Panc1 (cell line): Measurements from ENCODE around the gene LIPN. TPM values are rescaled to one million over a fixed set of nuclear protein-coding genes. Genes with fewer than 3 reads are reported as not detected.

Source experiments
- ATAC-seq: fragments of 200-7000 bp; cut with Tn5 transposase; 2 replicates; pipeline ENCODE4 v1.9.1; 2020; ENCODE audit warnings: mild to moderate bottlenecking, moderate library complexity
- BruUV-seq: library from RNA; stranded (reverse); fragments of 400-500 nt; replicated peaks from 2 replicates; lab custom pipeline; 2021; lab: Mats Ljungman, UMichigan
- CTCF ChIA-PET: fragments of 300-600 bp; sonication (Branson Sonifier 250); formaldehyde crosslinking; loops from one replicate; lab custom pipeline; 2022; ENCODE audit warnings: antibody characterized with exemption; lab: Charles Lee
- POLR2A ChIA-PET: fragments of 300-600 bp; sonication (Branson Sonifier 250); formaldehyde crosslinking; loops from one replicate; lab custom pipeline; 2022; ENCODE audit warnings: antibody characterized with exemption; lab: Charles Lee
- DNase-seq: peaks from one replicate; pipeline ENCODE4 v3.0.0-alpha.2; 2010; ENCODE audit warnings: low read depth, low spot score
- H3K27ac ChIP-seq: 2 replicates; pipeline ENCODE4 v1.5.1; 2011; ENCODE audit warnings: mild to moderate bottlenecking, low read length, inconsistent platforms
- H3K27me3 ChIP-seq: fragments of 200-500 bp; sonication (Bioruptor generic); 2 replicates; pipeline ENCODE4 v1.6.0; 2014; ENCODE audit warnings: low read length, inconsistent platforms; ENCODE audit not compliant: control insufficient read depth, insufficient read depth
- H3K36me3 ChIP-seq: fragments of 200-500 bp; sonication (Bioruptor generic); 2 replicates; pipeline ENCODE4 v1.5.1; 2014; ENCODE audit warnings: inconsistent platforms, mild to moderate bottlenecking, low read length, moderate library complexity; ENCODE audit not compliant: control insufficient read depth, insufficient read depth
- H3K4me1 ChIP-seq: 2 replicates; pipeline ENCODE4 v1.5.1; 2011; ENCODE audit warnings: inconsistent platforms, mild to moderate bottlenecking, low read length, moderate library complexity; ENCODE audit not compliant: control insufficient read depth, insufficient read depth
- H3K4me3 ChIP-seq, 2 experiments: 2 replicates each; pipeline ENCODE4 v1.5.1; 2011 to 2012; ENCODE audit warnings: low read depth in 2 of 2, low read length in 2 of 2, mild to moderate bottlenecking in 2 of 2, inconsistent platforms in 1 of 2, moderate library complexity in 1 of 2
- H3K9me3 ChIP-seq: fragments of 200-500 bp; sonication (Bioruptor generic); 2 replicates; pipeline ENCODE4 v1.5.1; 2014; ENCODE audit warnings: low read depth, mild to moderate bottlenecking, inconsistent platforms, low read length, moderate library complexity; ENCODE audit not compliant: control insufficient read depth, insufficient read depth
- POLR2AphosphoS5 ChIP-seq: IDR thresholded peaks from 2 replicates; pipeline ENCODE4 v1.6.1; 2012; ENCODE audit warnings: mild to moderate bottlenecking, low read depth, low read length, moderate library complexity
- REST ChIP-seq, 2 experiments: IDR thresholded peaks; 2 replicates each; pipeline ENCODE4 v1.6.1; 2011 to 2012; ENCODE audit warnings: low read depth in 2 of 2, control low read depth in 1 of 2, low read length in 1 of 2, mild to moderate bottlenecking in 1 of 2, moderate library complexity in 1 of 2; ENCODE audit not compliant: insufficient read depth in 1 of 2
- SIN3A ChIP-seq: IDR thresholded peaks from 2 replicates; pipeline ENCODE4 v1.6.1; 2012; ENCODE audit warnings: low read depth, mild to moderate bottlenecking, low read length, moderate library complexity, borderline replicate concordance; ENCODE audit not compliant: insufficient read depth
- TCF7L2 ChIP-seq: IDR thresholded peaks from 2 replicates; pipeline ENCODE4 v1.6.1; 2011; ENCODE audit warnings: mild to moderate bottlenecking, low read depth, low read length, inconsistent platforms
- in situ Hi-C: cut with HindIII; loops from 2 replicates; pipeline ENCODE4 v1.10.0; 2016; ENCODE audit warnings: low sequenced_read_pairs, low pct_unique_long_range_greater_than_20kb
- intact Hi-C: fragments of 100-400 bp; cut with micrococcal nuclease; formaldehyde crosslinking; loops from one replicate; pipeline ENCODE4 v1.10.0; 2022; ENCODE audit not compliant: unreplicated experiment
- total RNA-seq: library from RNA; stranded (reverse); gene quantifications from one replicate; pipeline ENCODE4 v1.2.1, GENCODE V29; 2021; ENCODE audit not compliant: unreplicated experiment
- TF ChIP-seq, protein P1 (sequence below): fragments of 450-650 bp; IDR thresholded peaks from 2 replicates; pipeline ENCODE4 v1.5.1; 2017; ENCODE audit warnings: mild to moderate bottlenecking

LIPN gene
- total RNA-seq, 1 experiment from 2014 or later: not detected

GRCh38 chr10:88763441-88763840, 3.6 kb downstream of the LIPN start:
- intact Hi-C loops (no loop called here), in situ Hi-C loops (no loop called here)
- ChIA-PET POLR2A (no interaction called here), CTCF (no interaction called here)
- H3K36me3 ChIP-seq: no peaks in the 10 kb centered on the region
- TF ChIP-seq, protein P1, sequence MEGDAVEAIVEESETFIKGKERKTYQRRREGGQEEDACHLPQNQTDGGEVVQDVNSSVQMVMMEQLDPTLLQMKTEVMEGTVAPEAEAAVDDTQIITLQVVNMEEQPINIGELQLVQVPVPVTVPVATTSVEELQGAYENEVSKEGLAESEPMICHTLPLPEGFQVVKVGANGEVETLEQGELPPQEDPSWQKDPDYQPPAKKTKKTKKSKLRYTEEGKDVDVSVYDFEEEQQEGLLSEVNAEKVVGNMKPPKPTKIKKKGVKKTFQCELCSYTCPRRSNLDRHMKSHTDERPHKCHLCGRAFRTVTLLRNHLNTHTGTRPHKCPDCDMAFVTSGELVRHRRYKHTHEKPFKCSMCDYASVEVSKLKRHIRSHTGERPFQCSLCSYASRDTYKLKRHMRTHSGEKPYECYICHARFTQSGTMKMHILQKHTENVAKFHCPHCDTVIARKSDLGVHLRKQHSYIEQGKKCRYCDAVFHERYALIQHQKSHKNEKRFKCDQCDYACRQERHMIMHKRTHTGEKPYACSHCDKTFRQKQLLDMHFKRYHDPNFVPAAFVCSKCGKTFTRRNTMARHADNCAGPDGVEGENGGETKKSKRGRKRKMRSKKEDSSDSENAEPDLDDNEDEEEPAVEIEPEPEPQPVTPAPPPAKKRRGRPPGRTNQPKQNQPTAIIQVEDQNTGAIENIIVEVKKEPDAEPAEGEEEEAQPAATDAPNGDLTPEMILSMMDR: no peak
- TF ChIP-seq POLR2AphosphoS5 (no peak), SIN3A (no peak), REST (IDR thresholded peaks at IDR 0.05; ENCODE audit: insufficient read depth in 1 of 2, low read depth in 2 of 2, low read length in 1 of 2) (no peak), TCF7L2 (no peak)
- no peak for ATAC-seq
- DNase-seq: no peak
- H3K27me3 ChIP-seq: no peaks in the 10 kb centered on the region
- no TSS peak for BruUV-seq
- no peak overlapping the region for H3K27ac ChIP-seq
- H3K4me3 ChIP-seq: no peak overlapping the region
- no peaks in the 10 kb centered on the region for H3K9me3 ChIP-seq
- no peaks in the 10 kb centered on the region for H3K4me1 ChIP-seq

DNA sequence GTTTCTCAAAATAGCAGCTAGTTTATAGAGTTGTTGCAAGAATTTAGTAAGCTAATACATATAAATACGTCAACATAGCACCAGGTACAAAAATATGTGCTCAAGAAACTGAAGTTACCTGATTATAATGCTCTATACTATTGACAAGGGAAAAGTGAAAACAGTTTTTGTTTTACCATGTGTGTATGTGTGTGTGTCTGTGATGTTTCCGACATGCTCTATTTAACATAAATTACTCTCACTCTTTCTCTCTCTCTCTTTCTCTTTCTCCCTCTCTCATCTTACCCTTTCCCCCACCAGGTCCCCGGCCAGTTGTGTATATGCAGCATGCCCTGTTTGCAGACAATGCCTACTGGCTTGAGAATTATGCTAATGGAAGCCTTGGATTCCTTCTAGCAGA, 4.3 kb downstream of the LIPN start:
- Histone ChIP-seq H3K9me3 (no peaks in the 10 kb centered on the region), H3K4me3 (no peak overlapping the region), H3K36me3 (no peaks in the 10 kb centered on the region), H3K27me3 (no peaks in the 10 kb centered on the region), H3K4me1 (no peaks in the 10 kb centered on the region), H3K27ac (no peak overlapping the region)
- no TSS peak for BruUV-seq
- ChIA-PET POLR2A (no interaction called here), CTCF (no interaction called here)
- in situ Hi-C loops (no loop called here), intact Hi-C loops (no loop called here)
- DNase-seq (no peak), ATAC-seq (no peak)
- TF ChIP-seq SIN3A: no peak
- TF ChIP-seq, protein P1: no peak
- no peak for TF ChIP-seq POLR2AphosphoS5
- no peak for TF ChIP-seq TCF7L2
- TF ChIP-seq REST (IDR thresholded peaks at IDR 0.05; ENCODE audit: insufficient read depth in 1 of 2, low read depth in 2 of 2, low read length in 1 of 2): no peak
